ENCODE data around the gene WNT11.

Gene WNT11

GRCh38 chr11:76206327-76207081, at the start of gene WNT11:
Gene WNT11, minus strand, starts transcription at chr11:76206502. Its CDS starts 95 bp downstream, at chr11:76206407.
- DNase-seq, result peak; percentile 58 to 70

DNA sequence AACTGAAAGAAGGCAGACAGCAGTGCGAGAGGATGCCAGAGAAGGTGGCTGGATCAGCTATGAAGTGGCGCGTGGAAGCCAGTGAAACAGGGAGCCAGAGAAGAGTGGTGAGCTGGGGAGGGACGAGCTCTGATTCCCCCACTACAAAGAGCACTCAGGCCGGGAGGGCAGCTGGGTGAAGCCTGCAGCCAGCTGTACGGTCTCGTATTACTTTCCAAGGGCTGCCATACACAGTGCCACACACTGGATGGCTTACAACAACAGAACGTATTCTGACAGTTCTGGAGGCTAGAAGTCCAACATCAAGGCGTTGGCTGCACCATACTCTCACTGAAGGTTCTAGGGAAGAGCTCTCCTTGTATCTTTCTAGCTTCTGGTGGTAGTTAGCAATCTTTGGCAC, 47.1 kb upstream of the WNT11 start:
- DNase-seq, result no peak

- no peak for DNase-seq
These were observed 46.3 kb upstream of the WNT11 start for GRCh38 chr11:76252631-76253070.

GRCh38 chr11:76251576-76251975, 45.3 kb upstream of the WNT11 start:
- no peak for DNase-seq

DNA sequence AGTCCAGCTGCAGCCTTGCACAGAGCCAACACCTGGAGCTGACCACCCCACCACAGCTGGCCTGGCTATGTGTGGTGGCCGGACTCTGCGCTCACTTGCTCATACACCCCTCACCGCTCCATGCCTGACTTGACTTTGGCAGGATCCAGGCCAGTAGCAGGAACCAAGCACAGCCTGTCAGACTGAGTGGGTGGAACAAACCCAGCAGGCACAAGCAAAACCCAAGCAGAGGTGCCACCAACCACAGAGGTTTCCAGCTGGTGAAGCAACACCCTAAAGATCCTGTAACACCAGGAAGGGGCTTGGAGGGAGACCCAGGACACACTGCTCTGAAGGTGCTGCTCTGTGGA, 44.9 kb upstream of the WNT11 start:
- DNase-seq, result no peak

DNA sequence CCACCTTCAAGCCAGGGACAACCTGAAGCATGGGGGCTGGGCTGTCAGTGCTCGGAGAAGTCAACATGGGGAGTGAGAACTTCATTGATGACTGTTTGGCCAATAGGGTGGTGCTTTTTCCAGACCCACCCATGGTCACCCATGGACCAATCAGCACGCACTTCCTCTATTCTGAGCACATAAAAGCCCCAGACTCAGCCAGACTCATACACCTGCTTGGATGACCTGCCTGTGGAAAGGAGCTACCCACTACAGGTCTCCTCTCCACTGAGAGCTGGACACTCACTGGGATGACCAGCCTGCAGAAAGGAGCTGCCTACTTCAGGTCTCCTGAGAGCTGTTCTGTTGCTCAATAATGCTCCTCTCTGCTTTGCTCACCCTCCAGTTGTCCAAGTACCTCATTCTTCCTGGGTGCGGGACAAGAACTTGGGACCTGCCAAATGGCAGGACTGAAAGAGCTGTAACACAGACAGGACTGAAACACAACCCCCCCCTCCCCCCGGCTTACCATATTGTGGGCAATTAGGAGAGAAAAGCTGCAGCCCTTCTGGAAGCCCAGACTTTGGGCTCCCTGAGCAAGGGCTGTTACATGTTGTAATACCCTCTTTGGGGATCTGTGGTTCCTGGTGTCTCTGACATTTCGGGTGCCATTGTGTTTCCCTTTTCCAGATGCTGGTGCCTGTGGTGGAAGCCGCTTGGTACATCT, 44.4 kb upstream of the WNT11 start:
- no peak for DNase-seq

DNA sequence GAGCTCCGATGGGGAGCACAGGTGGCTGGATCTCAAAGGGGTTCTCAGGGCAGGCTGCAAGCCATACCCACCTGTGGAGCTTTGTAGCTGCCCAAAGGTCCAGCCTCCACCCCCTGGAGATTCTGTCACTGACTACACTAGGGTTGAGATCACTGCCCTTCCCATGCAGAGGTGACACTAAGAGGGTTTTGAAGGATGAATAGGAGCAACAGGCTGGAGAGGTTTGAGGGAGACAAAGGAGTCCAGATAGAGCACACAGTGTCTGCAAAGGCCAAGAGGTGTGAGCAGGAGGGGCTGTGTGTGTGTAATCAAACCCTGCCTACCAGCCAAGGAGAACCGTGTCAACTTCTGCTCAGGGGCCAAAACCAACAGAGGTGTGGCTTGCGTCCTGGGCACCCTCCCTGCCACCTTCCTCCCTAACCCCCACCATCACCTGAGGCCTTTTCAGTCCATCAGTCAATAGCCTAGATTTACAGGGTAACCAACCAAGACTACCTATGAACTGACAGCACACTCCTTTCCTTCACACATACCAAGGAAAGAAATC, 43.0 kb upstream of the WNT11 start:
- DNase-seq, result no peak

DNA sequence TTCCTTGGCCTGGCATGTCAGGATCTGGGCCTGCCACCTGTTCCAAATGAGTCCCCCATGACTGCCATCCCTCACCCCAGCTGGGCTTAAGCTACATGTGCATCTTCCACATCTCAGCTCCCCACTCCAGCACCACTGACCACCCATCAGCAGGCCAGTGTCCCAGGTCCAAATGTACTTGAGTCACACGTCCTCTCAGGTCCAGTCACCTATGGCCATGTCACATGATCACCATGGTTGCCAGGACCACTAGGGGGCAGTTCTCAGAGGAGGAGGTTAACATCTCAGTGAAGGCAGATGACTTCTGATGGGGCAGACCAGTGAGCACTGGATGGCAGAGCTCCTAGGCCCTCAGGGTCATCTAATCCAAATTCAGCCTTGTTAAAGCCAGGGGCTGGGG, 41.9 kb upstream of the WNT11 start:
- no peak for DNase-seq

DNA sequence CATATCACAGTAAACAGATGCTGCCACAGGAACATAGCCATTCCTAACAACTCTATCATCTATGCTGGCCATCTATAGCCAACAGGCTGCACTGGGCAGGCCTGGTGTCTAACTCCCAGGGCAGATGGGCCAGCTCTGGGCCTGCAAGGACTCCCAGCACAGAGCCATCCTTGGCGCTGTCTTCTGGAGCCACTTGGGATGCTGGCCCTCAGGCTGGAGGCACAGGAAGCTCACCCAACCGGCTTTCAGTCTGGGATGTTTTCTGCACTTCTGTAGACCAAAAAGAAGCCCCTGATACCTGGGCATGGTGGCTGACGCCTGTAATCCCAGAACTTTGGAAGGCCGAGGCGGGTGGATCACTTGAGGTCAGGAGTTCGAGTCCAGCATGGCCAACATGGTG, 40.8 kb upstream of the WNT11 start:
- DNase-seq, result no peak

DNA sequence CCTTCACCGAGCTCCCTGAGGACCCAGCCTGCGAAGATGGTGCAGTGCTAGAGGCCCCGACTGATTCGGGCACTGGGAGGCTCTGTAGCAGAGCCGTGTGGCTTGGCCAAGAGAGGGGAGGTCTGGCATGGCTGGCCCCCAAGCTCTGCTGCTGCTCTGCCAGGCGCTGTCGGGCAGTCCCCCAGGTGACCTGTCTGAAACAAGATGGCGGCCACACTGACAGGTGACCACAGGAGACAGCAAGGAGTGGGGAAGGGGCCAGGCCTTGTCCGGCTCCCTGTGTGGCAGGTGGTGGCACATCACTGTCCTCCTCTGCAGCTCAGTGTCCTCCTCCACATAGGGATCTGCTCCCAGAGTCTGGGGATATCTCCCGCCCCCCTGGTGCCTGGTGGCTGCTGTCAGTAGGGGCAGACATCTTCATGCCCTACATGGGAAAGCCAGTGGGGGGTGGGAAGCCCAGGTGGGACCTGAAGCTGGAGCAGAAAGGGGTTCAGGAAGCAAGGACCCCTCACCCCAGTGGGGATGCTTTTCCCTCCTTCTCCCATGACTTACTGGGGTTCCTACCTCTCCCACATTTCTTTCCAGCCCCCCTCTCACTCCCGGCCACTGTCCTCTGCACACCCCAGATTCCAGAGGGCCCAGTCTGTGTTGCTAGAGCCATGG, 40.1 kb upstream of the WNT11 start:
- DNase-seq, result no peak

DNA sequence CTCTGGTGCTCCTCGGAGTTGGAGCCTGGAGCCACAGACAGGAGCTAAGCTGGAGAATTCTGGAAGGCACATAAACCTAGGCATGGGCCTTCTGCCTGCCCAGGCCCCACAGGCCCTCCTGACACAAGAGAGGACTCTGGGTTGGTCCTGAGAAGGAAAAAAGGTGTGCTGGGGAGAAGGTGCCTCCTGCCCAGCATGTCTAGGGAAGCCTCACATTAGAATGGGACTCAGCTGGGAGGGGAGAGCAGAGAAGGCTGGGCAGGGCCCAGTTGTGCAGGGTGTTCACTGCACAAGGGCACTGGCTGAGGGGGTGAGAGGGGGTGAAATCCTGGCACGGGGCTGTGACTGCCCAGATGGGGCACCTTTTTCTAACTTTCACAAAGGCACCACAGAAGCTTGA, 39.4 kb upstream of the WNT11 start:
- DNase-seq, result no peak

DNA sequence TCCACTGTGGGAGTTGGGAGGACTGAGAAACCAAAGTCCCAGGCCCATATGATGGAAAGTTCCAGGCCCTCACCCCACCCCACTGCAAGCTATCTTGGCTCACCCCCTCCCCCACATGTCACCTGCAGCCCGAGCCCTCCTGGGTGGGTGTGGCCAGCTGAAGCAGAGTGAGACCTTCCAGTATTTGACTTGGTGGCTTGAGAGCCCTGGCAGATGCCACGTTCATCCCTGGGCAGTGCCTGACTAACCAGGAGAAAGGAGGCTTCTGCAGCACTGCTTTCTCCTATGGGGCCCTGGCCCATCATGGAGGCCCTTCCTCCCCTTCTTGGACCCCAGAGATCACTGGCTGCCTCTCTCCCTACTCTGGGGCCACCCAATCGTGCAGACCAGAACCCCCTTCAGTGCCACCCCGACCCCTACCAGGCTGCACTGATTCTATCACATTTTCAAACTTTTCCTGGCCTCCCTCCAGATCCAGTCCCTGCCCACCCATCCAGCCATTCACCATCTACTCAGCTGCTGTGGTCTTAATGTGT, 38.1 kb upstream of the WNT11 start:
- DNase-seq, result no peak

DNA sequence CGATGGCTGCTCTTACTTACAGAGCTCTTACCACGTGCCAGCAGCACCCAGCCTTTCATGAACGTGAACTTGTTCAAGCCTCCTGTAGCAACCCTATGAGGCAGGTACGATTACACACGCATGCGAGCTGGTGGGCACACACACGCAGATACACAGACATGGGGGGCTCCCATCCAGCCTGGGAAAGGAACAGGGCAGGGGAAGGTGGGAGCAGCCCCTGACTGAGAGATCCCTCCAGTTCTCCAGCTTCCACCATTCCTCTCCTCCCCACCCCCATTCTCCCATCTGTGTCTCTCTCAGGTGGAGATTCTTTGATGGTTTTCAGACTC, 37.6 kb upstream of the WNT11 start:
- no peak for DNase-seq

GRCh38 chr11:76243193-76243956, 37.1 kb upstream of the WNT11 start:
- no peak for DNase-seq

- DNase-seq, result no peak
These were observed 35.9 kb upstream of the WNT11 start for GRCh38 chr11:76242004-76242779.

DNA sequence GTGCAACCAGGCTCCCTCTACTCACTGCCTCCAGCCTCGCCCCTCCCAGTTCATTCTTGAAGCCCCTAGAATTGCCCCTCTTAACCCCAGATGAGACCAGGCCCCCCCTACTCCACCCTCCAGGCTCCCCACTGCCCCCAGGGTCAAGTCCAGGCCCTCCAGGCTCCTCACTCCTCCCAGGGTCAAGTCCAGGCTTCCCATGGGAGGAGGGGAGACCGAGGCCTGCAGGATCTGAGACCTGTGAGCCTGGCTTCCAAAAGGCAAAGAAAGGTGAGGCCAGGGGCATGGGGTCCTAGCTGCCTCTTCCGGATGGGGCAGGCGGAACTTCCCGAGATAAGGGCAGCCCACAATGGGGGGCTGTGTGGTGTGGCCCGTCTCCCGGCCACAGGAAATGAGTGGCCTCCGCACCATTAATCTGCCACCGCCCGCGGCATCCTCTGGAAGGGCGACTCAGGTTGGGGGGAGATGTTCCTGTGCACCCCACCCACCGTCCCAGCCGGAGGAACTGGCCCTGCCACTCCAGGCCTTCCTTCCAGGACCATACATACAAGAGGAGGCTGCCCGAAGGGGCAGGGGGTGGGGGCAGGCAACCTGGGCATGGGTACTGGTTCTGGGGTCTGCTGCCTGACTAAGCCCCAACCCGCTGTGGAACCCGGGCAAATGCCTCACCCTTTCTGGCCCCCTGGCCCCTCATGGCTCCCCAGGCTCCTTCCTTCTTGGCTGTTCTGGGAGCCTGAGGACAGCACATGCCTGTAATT, 35.1 kb upstream of the WNT11 start:
- DNase-seq, result no peak

DNA sequence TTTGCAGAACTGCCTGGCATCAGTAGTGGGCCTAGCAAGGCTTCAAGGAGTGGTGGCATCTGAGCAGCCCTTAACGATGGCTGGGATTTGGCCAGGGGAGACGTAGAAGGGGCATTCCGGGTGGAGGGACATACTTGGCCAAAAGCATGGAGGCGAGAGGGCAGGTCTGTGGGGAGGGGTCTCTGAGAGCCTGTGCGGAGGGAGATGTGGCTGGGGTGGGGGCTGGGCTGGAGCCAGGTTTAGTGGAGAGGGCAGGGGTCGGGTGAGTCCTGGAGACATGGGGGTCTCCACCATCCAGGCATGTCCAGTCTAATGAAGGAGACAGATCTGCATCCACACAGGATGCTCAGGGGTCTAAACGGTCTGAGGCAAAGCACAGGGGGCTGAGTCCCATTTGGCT, 34.4 kb upstream of the WNT11 start:
- no peak for DNase-seq

- no peak for DNase-seq
These were observed 33.8 kb upstream of the WNT11 start for GRCh38 chr11:76240161-76240540.

DNA sequence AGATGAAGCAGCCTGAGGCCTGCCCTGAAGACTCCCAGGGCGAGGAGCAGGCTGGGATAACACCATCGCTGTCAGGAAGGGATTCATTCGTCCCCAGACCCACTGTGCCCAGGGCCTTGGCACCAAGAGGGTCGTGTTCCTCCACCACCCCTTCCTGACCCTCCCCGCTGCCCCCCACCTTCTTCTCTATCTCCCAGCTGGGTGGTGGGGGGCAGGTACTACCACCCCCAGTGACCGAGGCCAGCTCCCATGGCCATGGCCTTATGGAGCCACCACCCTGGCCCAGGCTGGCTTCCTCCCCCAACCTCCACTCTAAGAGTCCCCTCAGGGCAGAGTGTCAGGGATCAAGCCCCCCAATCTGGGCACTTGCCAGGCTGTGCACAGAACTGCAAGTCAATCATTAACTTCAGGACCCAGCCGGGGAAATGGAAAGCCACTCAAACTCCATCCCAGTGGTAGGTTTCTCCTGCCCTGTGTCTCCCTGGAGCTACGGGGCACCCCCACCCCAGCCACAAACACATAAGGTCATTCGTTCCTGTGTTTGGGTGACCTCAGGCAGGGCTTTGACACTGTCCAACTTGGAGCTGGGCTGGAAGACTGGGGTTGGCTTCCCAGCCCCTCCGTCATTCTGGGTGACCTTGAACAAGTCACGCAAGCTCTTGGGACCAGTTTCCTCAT, 33.3 kb upstream of the WNT11 start:
- DNase-seq, result no peak

- no peak for DNase-seq
These were observed 32.2 kb upstream of the WNT11 start for GRCh38 chr11:76238551-76238950.

GRCh38 chr11:76237914-76238313, 31.6 kb upstream of the WNT11 start:
- DNase-seq, result no peak
